Measurements from ENCODE around the gene TRAK1.
A peak's percentile ranks its signal among the peaks of the same experiment; 100 is the strongest.

TRAK1 gene

DNA sequence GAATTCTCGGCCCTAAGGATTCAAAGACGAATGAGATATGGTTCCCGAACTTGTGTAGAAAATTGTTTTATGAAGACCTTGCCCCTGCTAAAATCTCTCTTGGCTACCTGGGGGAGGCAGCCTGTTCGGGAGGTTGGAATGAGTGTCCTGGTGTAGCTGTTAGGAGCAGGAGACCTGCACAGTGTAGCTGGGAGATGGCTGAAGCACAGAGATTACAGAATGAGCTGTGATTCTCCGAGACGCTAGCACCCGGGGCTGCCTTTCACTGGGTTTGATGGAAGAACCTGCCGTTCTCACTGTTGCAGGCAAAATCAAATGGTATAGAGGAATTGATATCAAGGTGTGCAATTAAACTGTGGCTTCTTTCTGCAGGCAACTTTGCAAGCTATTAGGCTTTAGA is 68.0 kb downstream of the TRAK1 start:
- no peak for DNase-seq

DNA sequence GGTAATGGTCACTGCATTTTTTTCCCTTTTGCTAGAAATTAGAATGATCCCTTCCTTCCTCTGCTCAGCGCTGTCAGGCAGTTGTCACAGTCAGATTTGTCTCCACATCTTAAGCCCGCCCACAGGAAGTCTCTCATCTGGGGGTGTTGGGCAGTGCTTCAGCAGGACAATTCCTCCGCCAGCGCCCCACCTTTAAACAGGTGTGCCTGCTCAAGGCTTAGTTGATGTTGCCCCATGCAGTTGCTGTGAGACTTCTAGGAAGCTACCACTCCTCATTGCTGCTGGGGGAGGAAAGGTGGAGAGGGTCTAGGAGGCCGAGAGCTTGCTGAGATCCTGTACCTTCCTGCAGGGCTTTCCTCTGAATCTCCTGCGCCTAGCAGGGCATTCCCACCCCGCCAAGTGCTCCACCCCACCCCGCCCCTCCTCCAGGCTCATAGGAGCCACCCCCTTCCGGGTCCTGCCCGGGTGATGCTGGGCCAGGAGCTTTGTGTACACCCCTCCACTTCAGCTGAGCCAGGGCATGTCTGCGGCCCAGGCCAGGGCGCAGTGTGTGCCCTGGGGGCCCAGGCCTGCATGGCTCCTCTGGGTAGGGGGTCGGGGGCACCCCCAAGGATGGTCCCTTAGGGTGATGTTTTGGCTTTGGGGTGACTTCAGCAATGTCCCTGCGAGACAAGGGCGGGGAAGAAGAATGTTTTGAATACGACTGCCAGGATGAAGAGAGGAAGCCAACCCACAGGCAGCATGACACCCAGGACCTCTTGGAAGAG is 68.7 kb downstream of the TRAK1 start:
- DNase-seq = peak; percentile 24 to 32

DNA sequence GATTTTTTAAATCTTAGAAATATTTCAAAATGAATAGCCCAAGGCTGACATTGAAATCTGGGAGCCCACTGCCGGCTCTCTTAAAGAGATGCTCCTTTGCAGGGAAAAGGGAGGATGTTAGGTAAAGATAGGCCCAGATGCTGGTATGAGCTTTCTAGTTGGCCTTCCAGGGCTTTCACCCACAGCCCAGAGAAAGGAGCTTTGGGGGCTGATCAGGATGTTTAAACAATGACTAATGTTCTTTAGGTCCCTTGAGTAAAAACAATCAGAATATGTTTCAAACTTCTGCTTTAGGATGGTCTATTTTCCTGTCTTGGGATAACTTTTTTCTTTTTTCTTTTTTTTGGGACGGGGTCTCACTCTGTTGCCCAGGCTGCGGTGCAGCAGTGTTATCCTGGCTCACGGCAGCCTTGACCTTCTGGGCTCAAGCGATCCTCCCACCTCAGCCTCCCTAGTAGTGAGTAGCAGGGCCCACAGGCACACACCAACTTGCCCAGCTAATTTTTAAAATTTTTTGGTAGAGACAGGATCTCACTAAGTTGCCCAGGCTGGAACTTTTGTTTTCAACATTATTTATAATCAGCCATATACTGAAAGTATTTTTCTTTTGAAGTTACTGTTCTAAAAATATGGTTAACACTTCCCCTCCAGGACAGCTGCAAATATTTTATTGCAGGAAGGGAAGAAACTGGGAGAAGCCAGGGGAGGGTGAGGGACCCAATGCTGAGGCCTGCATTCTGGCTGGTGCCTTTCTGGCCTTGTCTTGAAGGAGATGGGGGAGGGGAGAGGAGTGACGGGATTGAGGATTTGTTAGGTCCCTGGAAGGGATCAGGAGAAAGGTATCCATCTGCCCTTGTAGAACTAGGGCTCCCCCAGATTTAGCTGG is 70.1 kb downstream of the TRAK1 start:
- DNase-seq = no peak

DNA sequence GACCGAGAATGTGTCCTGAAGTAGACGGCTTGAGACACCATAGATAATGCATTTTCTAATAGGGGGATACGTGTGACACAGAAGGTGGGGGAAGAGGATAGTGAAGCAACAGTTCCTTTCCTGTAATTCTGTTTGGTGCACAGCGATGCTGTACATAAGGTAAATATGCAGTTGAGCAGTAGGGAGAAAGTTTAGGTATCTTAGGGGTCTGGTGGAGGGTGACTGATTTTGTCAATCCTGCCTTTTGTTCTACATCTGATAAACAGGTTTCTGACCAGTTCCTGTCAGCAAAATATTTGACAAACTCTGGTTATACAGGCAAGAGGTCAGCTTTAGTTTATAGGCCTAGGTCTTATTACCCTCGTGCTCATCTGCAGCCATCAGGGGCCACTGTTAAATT is 71.3 kb downstream of the TRAK1 start:
- no peak for DNase-seq

DNA sequence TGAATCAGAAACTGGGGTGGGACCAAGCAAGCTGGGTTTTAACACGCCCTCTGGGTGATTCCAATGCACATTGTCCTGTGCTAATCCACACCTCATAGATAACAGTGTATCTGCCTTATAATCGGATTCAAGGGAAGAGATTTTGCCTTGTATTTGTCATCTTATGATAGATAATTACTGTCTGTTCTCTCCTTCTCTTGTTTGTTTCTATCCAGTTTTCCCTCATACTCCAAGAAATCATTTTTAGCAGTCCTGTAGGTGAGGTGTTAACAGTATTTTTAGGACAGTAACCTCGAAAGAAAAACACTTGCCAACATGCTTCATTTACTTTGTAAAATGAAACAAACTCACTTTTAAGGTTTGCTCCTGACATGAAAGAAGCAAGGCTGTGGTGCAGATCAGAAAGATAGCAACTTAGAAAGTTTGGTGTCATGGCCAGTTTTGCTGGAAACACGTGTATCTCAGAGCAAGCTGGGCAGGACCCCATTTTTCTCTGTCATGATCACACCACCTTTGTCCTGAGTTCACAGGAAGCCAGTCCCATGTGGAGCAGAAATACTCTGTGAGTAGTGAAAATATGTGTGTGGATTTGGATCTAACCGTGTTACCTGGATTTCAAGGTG is 72.6 kb downstream of the TRAK1 start:
- no peak for DNase-seq

DNA sequence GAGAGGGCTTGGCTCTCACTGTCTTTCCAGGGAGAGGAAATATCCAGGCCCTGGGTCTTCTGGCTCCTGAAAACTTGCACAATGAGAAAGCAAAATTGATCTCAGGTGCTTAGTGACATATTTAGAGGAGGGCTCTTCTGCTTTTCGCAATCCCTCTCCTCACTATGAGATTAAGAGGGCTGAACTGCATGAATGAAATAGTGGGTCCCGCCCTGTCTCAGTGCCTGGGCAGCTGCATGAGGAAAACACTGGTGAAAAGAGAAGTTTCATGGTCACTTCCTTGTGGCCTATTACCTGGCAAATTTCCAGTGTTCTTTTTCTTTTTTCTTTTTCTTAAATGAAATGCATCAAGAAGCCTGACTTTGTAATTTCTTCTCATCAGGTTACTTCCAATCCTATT is 73.5 kb downstream of the TRAK1 start:
- no peak for DNase-seq

DNA sequence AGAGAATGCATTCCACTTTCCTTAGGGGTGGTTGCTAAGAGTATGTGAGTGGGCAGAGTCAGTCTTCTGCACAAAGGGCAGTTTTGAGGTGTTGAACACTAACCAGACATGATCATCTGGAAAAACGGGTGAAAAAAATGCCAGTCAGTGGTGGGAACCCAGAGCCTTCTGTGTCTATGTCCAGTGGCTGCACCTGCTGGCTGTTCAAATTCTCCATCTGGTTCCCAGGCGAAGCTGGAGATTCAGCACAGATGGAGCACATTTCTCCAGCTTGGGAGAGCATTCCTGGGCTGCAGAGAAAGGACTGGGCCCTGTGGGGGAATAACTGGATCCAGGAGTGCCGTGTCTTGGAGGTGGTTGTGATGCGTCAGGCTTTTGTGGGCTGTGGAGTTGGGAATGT is 74.1 kb downstream of the TRAK1 start:
- no peak for DNase-seq

DNA sequence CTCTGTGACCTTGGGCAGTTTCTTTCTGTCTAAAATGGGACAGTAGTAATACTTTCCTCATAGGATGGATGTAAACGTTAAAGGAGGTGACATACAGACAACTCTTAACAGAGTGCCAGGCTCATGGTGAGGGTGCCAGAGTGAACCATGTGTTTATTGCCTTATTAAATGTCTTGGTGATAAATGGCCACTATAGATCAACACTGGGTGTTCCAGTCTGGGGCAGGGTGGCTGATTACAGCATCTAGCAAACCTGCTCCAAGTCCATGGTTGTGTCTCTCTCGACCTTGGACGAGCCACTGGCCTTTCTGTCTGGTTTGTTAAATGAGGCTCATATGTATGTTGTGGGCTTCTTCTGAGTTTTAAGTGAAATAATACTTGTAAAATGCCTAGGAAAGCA is 75.1 kb downstream of the TRAK1 start:
- DNase-seq = no peak

DNA sequence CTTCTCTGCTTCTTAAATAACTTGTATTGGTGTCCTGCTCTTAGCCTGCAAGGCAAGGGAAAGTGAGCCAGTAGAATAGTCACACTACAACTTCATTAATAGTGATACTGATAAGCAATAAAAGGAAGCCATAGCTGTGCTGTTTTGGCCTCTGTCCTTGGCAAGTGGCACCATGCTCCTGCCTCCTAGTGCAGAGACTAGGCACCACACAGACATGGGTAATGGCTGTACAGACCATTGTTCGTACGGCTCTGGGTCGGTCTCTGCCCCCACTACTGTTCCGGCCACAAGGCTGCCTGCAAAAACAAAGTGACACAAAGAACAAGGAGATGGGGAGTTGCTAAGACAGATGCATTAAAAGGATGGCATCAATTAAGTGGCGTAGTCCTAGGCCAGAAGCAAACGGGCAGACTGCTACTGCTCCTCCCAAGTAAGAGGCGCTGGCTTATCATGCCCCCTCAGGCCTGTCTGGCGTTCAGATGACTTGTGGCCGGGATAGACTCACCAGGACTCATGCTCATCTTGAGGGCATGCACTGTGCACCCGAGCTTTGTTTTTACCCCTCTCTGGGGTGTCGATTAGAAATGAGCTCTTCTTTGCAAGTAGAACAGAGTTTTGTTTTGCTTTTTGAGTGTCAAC is 75.6 kb downstream of the TRAK1 start:
- DNase-seq = no peak

DNA sequence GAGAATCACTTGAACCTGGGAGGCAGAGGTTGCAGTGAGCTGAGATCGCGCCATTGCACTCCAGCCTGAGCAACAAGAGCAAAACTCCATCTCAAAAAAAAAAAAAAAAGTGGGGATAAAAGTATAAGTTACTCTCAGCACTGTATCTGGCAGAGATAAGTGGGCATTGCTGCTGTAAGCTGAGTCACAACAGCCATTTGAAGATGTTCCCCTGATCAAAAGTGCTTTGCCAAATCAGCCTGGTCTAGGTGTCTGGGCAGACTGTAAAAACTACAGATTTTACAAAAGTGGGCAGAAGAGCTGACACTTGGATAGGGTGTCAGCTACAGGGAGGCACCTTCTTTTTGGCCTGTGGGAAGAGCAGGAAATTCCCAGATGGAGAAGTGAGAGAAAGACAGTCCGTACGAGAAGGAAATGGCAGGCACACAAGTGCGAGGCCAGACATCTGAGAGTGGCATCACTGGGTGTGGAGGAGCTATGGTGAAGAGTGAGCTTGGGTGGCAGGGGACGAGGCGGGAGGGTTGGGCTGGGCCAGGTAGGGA is 78.5 kb downstream of the TRAK1 start:
- DNase-seq = no peak

DNA sequence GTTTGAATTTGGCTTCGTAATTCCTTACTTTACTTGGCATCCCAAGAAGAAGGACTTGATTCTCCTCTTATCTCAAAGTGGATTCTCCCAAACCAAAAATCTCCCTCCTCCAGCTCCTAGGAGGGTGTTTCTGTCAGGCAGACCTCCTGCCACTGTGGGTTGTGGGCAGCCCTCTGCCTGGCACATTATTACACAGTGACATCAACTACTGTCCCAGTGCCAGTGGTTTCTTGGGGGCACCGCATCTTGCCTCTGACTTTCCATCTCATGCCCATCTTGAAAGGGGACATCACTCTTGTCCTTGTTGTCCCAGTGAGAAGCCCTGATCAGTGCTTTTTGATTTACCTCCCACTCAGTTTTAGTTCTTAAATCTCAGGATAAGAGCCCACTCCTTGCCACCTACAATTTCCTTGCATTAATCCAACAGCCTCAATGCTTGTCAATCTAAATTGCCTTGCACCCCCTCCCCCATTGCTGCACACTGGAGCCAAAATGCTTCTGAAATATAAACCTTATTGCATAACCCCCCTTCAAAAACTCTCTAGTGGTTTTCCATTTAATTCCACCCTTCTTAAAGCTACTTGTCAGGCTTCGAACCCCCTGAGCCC is 81.0 kb downstream of the TRAK1 start:
- no peak for DNase-seq

DNA sequence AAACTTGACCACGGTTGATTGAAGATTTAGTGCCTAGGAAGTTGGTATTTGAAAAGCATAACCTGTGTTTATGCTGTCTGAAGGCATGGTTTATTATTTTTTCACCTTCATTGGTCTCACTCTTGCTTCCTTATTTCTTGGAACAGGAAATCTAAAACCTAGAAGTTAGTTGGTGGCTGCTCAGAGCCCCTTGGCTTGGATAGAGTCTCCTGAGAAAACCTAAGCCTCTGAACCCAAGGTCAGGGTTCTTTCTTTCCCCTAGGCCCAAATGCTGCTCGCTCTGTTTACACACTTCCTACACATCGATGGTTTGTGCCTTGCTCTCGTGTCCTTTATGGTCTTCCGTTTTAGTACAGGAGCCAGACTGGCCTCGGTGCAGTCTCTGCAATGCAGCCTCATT is 82.2 kb downstream of the TRAK1 start:
- DNase-seq = no peak

DNA sequence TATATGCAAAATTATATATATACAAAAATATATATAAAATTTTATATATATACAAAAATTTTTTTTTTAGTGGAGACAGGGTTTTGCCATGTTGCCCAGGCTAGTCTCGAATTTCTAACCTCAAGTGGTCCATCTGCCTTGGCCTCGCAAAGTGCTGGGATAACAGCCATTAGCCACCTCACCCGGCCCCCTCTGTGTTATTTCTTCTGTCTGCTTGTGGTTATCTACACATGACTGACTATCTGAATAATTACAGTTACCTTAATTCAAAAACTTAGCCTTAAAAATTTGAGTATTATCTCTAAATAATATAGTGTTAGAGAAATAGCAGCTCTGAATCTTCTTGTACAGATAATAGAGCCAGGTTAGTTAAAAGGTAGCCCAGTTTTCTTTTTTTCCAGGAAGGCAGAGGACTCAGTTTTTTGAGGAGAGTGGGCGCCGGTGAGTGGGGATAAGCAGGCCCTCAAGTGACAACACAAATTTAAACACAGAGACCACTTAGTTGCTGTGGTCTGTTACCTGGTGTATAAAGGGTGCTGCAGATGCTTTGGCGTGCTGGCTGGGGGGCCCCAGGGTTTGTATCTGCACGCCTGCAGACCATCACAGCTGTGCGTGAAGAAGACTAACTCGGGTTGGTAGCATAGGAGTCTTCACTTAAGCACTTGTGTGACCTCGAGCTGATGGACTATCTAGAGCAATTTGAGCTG is 83.7 kb downstream of the TRAK1 start:
- no peak for DNase-seq

DNA sequence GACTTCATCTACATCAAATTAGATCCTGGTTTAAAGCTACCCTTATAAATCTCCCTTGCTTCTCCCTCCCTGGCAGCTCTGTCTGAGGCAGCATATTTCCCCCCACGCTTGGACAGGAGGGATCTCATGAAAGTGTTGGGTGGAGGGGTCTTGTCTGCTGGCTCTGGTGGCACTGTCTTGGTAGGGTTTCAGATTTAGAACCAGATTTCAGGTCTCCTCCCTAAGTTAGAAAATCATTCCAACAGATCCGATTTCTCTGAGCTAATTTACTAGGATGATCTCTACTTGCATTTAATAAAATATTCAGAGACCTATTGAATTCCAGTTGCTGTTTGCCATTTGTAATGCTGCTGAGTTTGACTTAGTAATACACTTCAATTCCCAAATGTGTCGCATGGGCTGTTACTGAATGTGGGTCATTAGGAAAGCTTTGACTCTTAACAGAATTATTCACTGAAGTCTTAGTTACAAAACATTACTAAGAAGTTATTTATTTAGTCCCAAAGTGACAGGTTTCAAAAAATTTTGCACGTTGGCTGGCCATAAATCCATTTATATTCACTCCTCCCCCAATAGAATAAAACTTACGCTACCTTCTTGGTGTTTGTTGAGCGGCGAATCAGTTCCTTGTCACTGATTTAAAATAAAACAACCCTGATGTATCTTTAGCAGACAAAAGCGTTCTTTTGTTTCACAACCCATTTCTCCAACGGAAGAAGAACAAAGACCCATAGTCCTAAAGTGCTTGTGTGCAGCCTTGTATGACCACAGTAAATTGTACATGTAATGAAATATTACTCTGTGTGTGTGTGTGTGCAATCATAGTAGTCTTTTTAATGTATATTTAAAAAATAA is 84.5 kb downstream of the TRAK1 start:
- no peak for DNase-seq

DNA sequence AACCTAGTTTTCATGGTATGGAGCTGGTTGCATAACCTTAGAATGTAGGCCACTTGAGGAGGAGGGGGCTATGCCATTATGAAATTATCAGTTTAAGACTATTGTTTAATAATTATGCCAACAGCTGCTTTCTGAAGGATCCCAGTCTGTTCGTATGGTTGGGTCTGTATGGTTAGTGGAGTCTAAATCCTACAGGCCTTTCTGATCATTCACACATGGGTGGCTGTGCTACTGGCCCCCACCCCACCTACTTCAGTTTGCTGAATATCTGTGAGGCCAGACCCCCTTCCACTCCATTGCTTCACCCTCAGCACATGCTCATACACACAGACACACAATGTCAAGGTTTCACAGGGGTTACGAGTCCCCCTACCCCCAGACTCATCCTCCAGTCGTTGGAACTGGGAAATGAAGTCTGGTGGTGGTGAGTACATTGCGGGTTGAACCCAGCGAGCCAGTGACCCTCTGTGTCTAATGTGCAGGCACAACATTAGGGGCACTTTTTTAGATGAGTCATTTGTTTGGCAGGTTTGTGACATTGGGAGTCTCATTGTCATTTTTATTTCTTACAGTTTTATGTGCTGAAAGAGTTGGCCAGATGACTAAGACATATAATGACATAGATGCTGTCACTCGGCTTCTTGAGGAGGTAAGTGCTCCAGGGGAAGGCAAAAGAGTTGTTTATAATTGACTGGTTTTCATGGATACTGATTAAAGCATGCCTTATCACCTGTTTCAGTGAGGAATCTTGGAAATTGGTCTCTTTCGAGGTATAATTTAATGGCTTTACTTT is 85.3 kb downstream of the TRAK1 start:
- no peak for DNase-seq

DNA sequence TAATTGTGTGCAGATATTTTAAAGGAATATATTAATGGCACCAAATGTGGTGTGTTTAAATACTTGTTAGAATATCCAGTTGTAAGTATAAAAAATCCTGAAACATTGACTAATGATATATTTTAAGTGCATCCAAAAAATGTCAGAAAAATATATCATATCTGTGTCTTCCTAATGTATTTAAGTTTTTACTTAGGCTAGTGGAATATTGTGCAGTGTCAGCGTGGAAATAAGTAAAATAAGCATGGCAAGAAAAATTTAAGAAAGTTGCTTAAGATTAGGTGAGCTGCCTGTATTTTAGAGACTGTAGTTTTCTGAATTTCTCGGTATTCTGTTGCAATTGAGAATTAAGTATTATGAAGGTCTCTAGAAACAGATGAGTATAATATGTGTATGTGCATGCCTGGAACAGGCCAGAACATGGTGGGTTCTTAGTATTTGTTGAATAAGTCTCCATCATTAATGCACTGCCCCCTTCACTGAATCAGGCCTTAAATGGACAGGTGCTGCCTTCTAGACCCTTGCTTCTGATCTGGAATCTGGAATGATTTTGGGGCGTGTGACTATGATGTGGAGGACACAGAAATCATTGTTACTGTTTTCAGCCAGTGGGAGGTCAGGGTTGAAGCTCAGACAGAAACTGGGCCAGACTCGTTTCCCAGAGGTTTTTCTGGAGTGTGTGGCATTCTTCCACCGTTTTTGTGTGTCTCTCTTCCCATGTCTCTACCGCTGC is 86.1 kb downstream of the TRAK1 start:
- no peak for DNase-seq

DNA sequence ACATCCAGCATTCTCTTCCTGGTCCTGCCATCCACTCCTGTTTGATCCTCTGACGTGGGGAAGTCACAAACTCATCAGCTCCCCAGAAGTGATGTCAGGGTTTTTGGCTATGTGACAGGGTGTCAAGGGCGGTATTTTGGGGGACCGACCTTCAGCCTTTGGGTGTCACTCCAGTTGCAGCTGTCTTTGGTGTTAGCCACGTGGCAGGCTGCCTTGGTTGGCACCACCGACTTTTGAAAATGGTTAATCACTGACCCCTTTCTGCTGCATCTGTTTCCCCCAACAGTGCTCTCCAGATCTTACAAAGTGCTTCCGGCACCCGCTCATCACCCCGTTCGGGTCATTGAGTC is 86.6 kb downstream of the TRAK1 start:
- DNase-seq = no peak

DNA sequence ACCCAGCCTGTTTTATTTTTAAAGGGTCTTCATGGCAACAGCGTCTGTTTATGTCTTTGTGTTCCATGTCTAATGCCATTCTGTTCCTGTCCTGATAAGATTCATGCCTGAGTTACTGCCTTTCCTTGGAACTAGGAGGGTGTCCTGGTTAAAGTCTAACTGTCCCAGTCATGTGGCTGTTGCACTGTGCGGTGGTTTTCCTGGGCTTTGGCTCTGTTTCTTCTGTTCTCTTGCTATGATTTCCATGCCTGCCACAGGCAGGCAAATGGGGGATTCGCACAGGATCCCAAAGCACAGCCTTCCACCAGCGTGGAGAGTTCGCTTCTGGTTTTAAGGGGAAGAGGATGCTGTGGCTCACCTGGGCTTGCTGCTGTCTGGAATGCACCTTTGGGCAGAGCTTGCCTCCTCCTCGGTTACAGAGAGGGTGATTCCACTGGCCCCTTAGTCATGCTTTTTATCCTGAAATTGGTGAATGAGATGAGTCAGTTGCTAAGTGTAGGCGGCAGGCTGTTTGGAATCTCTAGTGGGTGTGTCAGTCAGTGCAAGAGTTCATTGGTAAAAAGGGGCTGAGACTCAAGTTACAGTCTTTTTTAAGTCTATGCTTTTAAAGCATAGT is 88.1 kb downstream of the TRAK1 start:
- no peak for DNase-seq

DNA sequence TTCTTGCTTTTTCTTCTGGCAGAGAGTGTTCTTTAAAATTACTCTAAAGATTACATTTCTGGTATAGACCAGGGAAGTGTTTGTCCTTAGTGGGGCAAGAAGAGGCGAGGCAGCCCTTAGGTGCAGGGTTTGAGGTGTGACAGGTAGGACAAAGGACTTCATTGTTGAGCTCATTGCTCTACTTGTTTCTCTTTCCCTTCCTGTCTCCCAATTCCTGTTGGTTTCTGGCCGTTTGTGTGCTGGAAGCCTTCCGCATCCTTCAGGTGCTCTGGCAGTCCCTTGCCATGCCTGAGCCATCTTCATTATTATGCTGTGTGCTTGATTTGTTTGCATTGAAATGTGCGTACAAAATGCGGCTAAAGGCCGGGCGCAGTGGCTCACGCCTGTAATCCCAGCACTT is 89.7 kb downstream of the TRAK1 start:
- no peak for DNase-seq
